Measurements from ENCODE around the gene FEM1C.

DNA sequence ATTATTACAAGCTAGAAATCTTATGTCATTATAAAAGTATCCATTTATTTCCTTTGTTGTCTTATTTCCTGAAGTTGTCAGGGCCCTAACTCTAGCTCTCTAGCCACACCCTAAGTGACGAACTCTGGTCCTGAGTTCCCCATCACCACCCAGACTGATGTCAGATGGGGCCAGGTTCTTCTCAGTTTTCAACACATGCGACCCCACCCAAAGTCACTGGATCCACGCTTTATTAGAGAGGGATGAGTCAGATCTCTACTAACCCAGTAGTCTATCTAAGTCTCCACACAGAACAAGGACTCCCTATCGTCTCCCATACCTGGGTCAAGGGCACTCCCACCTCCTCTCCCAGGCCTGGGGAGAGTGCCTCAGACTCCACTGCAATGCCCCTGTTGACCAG is 6.8 kb upstream of the FEM1C start:
- TF ChIP-seq CTCF (conservative IDR thresholded peaks at IDR 0.05) = no peak
- no peak for TF ChIP-seq ZFX (IDR thresholded peaks at IDR 0.05)

All from C4-2B (cell line).